Thoracic aorta (tissue), 2 donors: ENCODE results near the gene USF3. TPM values are rescaled to one million over a fixed set of nuclear protein-coding genes. Genes with fewer than 3 reads are reported as not detected.

ENCODE experiments used
- ATAC-seq: fragments of 150-250 bp; one replicate; pipeline ENCODE4 v1.8.0; 2017; ENCODE audit warnings: low read depth; ENCODE audit not compliant: insufficient number of reproducible peaks, low FRiP score
- DNase-seq: peaks from one replicate; pipeline ENCODE4 v3.0.0-alpha.2; 2020; ENCODE audit warnings: low spot score
- H3K27ac ChIP-seq, 2 donors: fragments of 200-600 bp; sonication (generic); 1 replicate in 1 of 2; 2 replicates in 1 of 2; pipeline ENCODE4 v1.5.1; 2016; ENCODE audit warnings: mild to moderate bottlenecking in 2 of 2, moderate library complexity in 2 of 2
- H3K27me3 ChIP-seq: fragments of 200-600 bp; sonication (generic); replicated peaks from 2 replicates; pipeline ENCODE4 v1.6.0; 2016; ENCODE audit warnings: mild to moderate bottlenecking; ENCODE audit not compliant: insufficient read depth
- H3K36me3 ChIP-seq: fragments of 200-600 bp; sonication (generic); one replicate; pipeline ENCODE4 v1.5.1; 2016
- H3K4me1 ChIP-seq, 2 donors: fragments of 200-600 bp; sonication (generic); 1 replicate in 1 of 2; 2 replicates in 1 of 2; pipeline versions ENCODE4 v1.5.1 to v1.6.0; 2016; ENCODE audit warnings: low read depth in 2 of 2, mild to moderate bottlenecking in 1 of 2; ENCODE audit not compliant: control insufficient read depth in 1 of 2
- H3K4me3 ChIP-seq: fragments of 200-600 bp; sonication (generic); 2 replicates; pipeline ENCODE4 v1.5.1; 2016; ENCODE audit warnings: mild to moderate bottlenecking
- H3K9me3 ChIP-seq: fragments of 200-600 bp; sonication (generic); 2 replicates; pipeline ENCODE4 v1.5.1; 2016
- CTCF ChIP-seq: fragments of 200-600 bp; sonication (generic); IDR thresholded peaks from one replicate; pipeline ENCODE4 v1.5.1; 2019; ENCODE audit warnings: antibody characterized with exemption
- total RNA-seq, 2 donors: library from RNA; depleted of rRNA; stranded (reverse); fragments of >200 nt; gene quantifications; one replicate each; pipeline versions ENCODE4 v1.1.0 to v1.2.3, GENCODE V29; 2016

The USF3 gene, protein sequence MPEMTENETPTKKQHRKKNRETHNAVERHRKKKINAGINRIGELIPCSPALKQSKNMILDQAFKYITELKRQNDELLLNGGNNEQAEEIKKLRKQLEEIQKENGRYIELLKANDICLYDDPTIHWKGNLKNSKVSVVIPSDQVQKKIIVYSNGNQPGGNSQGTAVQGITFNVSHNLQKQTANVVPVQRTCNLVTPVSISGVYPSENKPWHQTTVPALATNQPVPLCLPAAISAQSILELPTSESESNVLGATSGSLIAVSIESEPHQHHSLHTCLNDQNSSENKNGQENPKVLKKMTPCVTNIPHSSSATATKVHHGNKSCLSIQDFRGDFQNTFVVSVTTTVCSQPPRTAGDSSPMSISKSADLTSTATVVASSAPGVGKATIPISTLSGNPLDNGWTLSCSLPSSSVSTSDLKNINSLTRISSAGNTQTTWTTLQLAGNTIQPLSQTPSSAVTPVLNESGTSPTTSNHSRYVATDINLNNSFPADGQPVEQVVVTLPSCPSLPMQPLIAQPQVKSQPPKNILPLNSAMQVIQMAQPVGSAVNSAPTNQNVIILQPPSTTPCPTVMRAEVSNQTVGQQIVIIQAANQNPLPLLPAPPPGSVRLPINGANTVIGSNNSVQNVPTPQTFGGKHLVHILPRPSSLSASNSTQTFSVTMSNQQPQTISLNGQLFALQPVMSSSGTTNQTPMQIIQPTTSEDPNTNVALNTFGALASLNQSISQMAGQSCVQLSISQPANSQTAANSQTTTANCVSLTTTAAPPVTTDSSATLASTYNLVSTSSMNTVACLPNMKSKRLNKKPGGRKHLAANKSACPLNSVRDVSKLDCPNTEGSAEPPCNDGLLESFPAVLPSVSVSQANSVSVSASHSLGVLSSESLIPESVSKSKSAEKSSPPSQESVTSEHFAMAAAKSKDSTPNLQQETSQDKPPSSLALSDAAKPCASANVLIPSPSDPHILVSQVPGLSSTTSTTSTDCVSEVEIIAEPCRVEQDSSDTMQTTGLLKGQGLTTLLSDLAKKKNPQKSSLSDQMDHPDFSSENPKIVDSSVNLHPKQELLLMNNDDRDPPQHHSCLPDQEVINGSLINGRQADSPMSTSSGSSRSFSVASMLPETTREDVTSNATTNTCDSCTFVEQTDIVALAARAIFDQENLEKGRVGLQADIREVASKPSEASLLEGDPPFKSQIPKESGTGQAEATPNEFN (N-terminal part only)
- 10 to 100 TPM; 14.8 to 20.3 TPM for total RNA-seq

DNA sequence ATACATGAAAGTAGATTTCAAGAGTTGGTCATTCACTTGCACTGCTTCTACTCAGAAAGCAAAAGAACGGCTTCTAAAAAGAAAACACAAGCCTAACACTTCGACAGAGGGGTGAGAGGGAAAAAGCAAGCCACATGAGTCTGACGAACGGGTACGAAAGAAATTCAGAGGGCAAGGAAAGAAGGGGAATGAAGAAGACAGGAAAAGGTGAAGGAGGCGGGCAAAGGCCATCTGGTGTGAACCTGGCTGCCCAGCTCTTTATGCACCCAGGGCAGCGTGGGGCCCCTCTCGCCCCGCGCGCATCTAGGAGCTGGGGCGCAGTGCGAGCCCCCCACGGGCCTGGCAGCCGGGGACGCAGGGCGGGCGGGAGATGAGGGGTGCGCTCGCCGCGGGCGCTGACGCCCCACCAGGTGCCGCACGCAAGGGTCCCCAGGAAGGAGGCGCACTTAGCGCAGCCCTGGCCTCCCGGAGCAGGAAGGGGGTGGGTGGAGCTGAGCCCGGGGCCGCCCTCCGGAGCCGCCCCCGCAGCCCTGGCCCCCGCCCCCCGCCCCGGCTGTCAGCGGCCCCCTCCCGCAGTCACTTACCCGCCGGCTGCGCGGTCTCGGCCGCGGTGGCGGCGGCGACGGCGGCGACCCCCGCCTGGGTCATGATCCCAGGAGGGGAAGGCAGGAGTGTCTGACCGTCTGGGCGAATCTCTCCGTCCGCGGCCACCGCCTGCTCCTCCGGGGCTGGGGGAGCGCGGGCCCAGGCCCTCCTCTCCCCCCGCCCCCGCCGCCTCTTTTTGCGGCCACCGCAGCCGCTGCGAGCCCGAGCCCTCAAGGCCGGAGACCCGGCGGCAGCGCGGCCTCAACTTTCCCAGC, at the start of gene USF3:
USF3 (minus strand) TSS at position 857 of the 860 bp plus-strand sequence. CDS start 21,764 bp downstream, outside the sequence.
- Histone ChIP-seq H3K4me1 (peaks cover 22 to 29% of the 10 kb centered on the region in 2 donors), H3K4me3 (peak within 1 kb of the TSS; percentile 84), H3K27me3 (no peaks in the 10 kb centered on the region), H3K9me3 (no peaks in the 10 kb centered on the region), H3K27ac (peak within 1 kb of the TSS; percentile 92 to 94), H3K36me3 (no peaks in the 10 kb centered on the region)
- no peak for ATAC-seq
- DNase-seq, result no peak
- no peak for TF ChIP-seq CTCF

DNA sequence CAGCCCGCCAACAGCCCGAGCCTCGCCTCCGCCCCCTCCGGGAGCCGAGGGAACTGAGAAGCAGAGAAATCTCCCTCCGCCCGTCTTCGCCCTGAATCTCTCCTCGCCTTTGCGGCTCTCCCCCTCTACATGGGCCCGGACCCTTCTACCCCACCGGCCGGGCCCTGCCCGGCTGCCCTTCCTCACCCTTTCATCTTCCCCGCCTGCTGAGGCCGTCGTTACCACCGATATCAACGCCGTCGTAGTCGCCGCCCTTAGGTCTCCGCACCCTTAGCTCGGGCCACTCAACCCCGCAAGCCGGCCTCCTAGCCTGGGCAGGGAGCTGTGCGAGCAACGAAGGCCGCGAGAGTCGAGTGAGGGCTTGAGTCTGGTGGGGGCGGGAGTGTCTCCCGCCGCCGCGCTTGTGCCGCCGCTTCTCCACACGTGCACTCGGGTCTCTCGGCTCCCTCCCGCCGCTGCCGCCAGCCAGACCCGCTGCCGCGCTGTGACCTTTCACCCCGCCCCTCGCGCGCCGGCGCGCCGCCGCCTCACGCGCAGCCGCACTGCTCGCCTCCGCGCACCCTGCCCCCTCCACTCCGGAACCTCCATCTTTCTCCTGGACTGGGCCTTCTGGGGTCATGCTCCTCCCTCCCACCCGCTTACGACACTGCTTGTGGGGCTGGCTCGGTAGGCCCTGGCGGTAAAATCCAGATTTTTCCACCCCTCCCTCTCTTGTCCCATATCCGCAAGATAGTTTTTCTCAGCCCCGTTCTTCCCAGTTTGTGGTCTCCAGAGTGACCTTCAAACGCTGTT, 49.5 kb upstream of the USF3 start, which contains the start of gene NAA50:
NAA50 (minus strand) TSS at position 494 of the 792 bp plus-strand sequence; CDS start at position 194, 300 bp downstream.
- Histone ChIP-seq H3K27me3 (no peaks in the 10 kb centered on the region), H3K4me1 (peaks cover 12 to 51% of the 10 kb centered on the region in 2 donors), H3K4me3 (peak within 1 kb of the TSS; percentile 94), H3K36me3 (no peaks in the 10 kb centered on the region), H3K27ac (peak within 1 kb of the TSS; percentile 98 to 100), H3K9me3 (no peaks in the 10 kb centered on the region)
- DNase-seq (peak; percentile 80), ATAC-seq (peak; percentile 92)
- TF ChIP-seq CTCF, result no peak

- Histone ChIP-seq H3K4me1 (peaks cover 12 to 49% of the 10 kb centered on the region in 2 donors), H3K27ac (peak overlapping the region; percentile 98 to 100), H3K27me3 (no peaks in the 10 kb centered on the region), H3K36me3 (no peaks in the 10 kb centered on the region), H3K9me3 (no peaks in the 10 kb centered on the region), H3K4me3 (peak overlapping the region; percentile 94)
- DNase-seq (peak; percentile 72), ATAC-seq (peak; percentile 51)
- TF ChIP-seq CTCF, result peak; percentile 47
Measured at GRCh38 chr3:113744941-113745755, 48.7 kb upstream of the USF3 start.
